ENCODE results near the gene PSMC3IP. TPM values are rescaled to one million over a fixed set of nuclear protein-coding genes. Genes with fewer than 3 reads are reported as not detected.

Gene PSMC3IP
- polyA plus RNA-seq, 3 donors, result 1.2 TPM; not detected in 2

- intact Hi-C loops (cut with micrococcal nuclease), result no loop called here
- Histone ChIP-seq H3K4me3 (replicated peaks in 1 of 3; ENCODE audit: low read depth in 2 of 3, low read length in 3 of 3) (peak overlapping the region; percentile 57 to 69 (median 68)), H3K27me3 (ENCODE audit: control insufficient read depth in 2 of 2, insufficient read depth in 2 of 2, low read length in 2 of 2) (no peaks in the 10 kb centered on the region), H4K20me1 (ENCODE audit: insufficient read depth, low read length) (peaks cover 2% of the 10 kb centered on the region), H3K9ac (ENCODE audit: insufficient read depth, low read length, poor library complexity, severe bottlenecking) (no peak overlapping the region), H3K4me1 (ENCODE audit: control insufficient read depth in 1 of 2, insufficient read depth in 2 of 2, low read length in 2 of 2) (peaks cover 34 to 45% of the 10 kb centered on the region in 2 donors), H3K9me3 (replicated peaks in 1 of 2; ENCODE audit: control insufficient read depth in 1 of 2, insufficient read depth in 1 of 2, low read length in 2 of 2) (no peaks in the 10 kb centered on the region), H3K79me2 (ENCODE audit: insufficient read depth, low read length) (peaks cover 2% of the 10 kb centered on the region), H3K4me2 (replicated peaks; ENCODE audit: extremely low read depth, low read length, poor library complexity, severe bottlenecking) (peak overlapping the region; percentile 70), H3K27ac (ENCODE audit: low read depth in 1 of 2, low read length in 2 of 2) (no peak overlapping the region), H3K36me3 (replicated peaks in 1 of 2; ENCODE audit: control insufficient read depth in 1 of 2, insufficient read depth in 2 of 2, low read length in 2 of 2) (no peaks in the 10 kb centered on the region), H2AFZ (ENCODE audit: insufficient read depth, low read depth, low read length, poor library complexity, severe bottlenecking) (peak overlapping the region; percentile 70)
- H3K4me1 Mint-ChIP-seq, result peaks cover 41% of the 10 kb centered on the region
- peak overlapping the region; percentile 77 to 82 for H3K4me3 Mint-ChIP-seq
- H3K9me3 Mint-ChIP-seq, result no peaks in the 10 kb centered on the region
- H3K36me3 Mint-ChIP-seq, result no peaks in the 10 kb centered on the region
- 13% methylated on average over 52 of the region's 60 CpGs for WGBS (ENCODE audit: insufficient coverage)
- DNase-seq, result peak; percentile 38 to 63 (median 61)
- peak; percentile 50 for TF ChIP-seq CTCF (IDR thresholded peaks at IDR 0.05)
- peaks cover 0 to 15% (median 0%) of the 10 kb centered on the region in 3 donors for H3K27me3 Mint-ChIP-seq (ENCODE audit: low read depth in 3 of 3)
- H3K27ac Mint-ChIP-seq, result peak overlapping the region in 5 of 7 donors; percentile 8 to 68 (median 30)
These were observed 45.8 kb downstream of the PSMC3IP start for GRCh38 chr17:42531455-42532354.

GRCh38 chr17:42530952-42531454 is 46.5 kb downstream of the PSMC3IP start:
- WGBS (ENCODE audit: insufficient coverage), result 100% methylated on average over 1 of the region's 2 CpGs

More at GRCh38 chr17:42530952-42531454, 46.5 kb downstream of the PSMC3IP start:
- Mint-ChIP-seq H3K4me3 (peak overlapping the region in 1 of 2 donors; percentile 42), H3K4me1 (peaks cover 39% of the 10 kb centered on the region), H3K27ac (peak overlapping the region in 1 of 7 donors; percentile 19), H3K9me3 (peaks cover 0 to 2% (median 0%) of the 10 kb centered on the region in 7 donors), H3K27me3 (ENCODE audit: low read depth in 3 of 3) (peaks cover 0 to 15% (median 0%) of the 10 kb centered on the region in 3 donors), H3K36me3 (no peaks in the 10 kb centered on the region)
- intact Hi-C loops (cut with micrococcal nuclease), result no loop called here
- Histone ChIP-seq H3K4me1 (ENCODE audit: control insufficient read depth in 1 of 2, insufficient read depth in 2 of 2, low read length in 2 of 2) (peaks cover 32 to 43% of the 10 kb centered on the region in 2 donors), H3K9me3 (replicated peaks in 1 of 2; ENCODE audit: control insufficient read depth in 1 of 2, insufficient read depth in 1 of 2, low read length in 2 of 2) (no peaks in the 10 kb centered on the region), H3K27ac (ENCODE audit: low read depth in 1 of 2, low read length in 2 of 2) (no peak overlapping the region), H3K9ac (ENCODE audit: insufficient read depth, low read length, poor library complexity, severe bottlenecking) (no peak overlapping the region), H3K27me3 (ENCODE audit: control insufficient read depth in 2 of 2, insufficient read depth in 2 of 2, low read length in 2 of 2) (no peaks in the 10 kb centered on the region), H2AFZ (ENCODE audit: insufficient read depth, low read depth, low read length, poor library complexity, severe bottlenecking) (no peak overlapping the region), H3K36me3 (replicated peaks in 1 of 2; ENCODE audit: control insufficient read depth in 1 of 2, insufficient read depth in 2 of 2, low read length in 2 of 2) (no peaks in the 10 kb centered on the region), H3K4me2 (replicated peaks; ENCODE audit: extremely low read depth, low read length, poor library complexity, severe bottlenecking) (no peak overlapping the region), H3K4me3 (replicated peaks in 1 of 3; ENCODE audit: low read depth in 2 of 3, low read length in 3 of 3) (no peak overlapping the region), H3K79me2 (ENCODE audit: insufficient read depth, low read length) (no peaks in the 10 kb centered on the region), H4K20me1 (ENCODE audit: insufficient read depth, low read length) (no peaks in the 10 kb centered on the region)
- TF ChIP-seq CTCF (IDR thresholded peaks at IDR 0.05), result no peak
- no peak for DNase-seq

All from CD14-positive monocyte (primary cell).